Measurements from ENCODE around the gene CLPTM1. TPM values are rescaled to one million over a fixed set of nuclear protein-coding genes. Genes with fewer than 3 reads are reported as not detected.

Gene CLPTM1
- polyA plus RNA-seq, 1 donor from 2014 or later = 15.3 TPM

Other genes starting within 250 kb of the CLPTM1 start
- gene BCL3, start 206.7 kb upstream of the CLPTM1 start, polyA plus RNA-seq = 0.48 and 1.6 TPM in 2 replicates
- gene CBLC, start 177.5 kb upstream of the CLPTM1 start, polyA plus RNA-seq = not detected in 2 replicates
- 0.54 and 0.68 TPM in 2 replicates for gene BCAM, start 146.3 kb upstream of the CLPTM1 start, polyA plus RNA-seq
- 33.2 and 43.5 TPM in 2 replicates for gene NECTIN2, start 109.1 kb upstream of the CLPTM1 start, polyA plus RNA-seq
- 48.4 and 59.2 TPM in 2 replicates for gene TOMM40, start 64.1 kb upstream of the CLPTM1 start, polyA plus RNA-seq
- 8.7 and 9.8 TPM in 2 replicates for gene APOE, start 49.6 kb upstream of the CLPTM1 start, polyA plus RNA-seq
- not detected in 2 replicates for gene APOC1, start 40.8 kb upstream of the CLPTM1 start, polyA plus RNA-seq
- gene APOC4, start 13.1 kb upstream of the CLPTM1 start, polyA plus RNA-seq = not detected in 2 replicates
- not detected in 2 replicates for gene APOC2, start 9.3 kb upstream of the CLPTM1 start, polyA plus RNA-seq
- 1.0 and 1.1 TPM in 2 replicates for gene RELB, start 46.1 kb downstream of the CLPTM1 start, polyA plus RNA-seq
- gene CLASRP, start 83.7 kb downstream of the CLPTM1 start, polyA plus RNA-seq = 30.1 and 38.4 TPM in 2 replicates
- 1.0 and 1.4 TPM in 2 replicates for gene ZNF296, start 121.1 kb downstream of the CLPTM1 start, polyA plus RNA-seq
- 14.4 and 26.5 TPM in 2 replicates for gene GEMIN7, start 123.9 kb downstream of the CLPTM1 start, polyA plus RNA-seq
- 53.7 and 56.6 TPM in 2 replicates for gene PPP1R37, start 137.8 kb downstream of the CLPTM1 start, polyA plus RNA-seq
- gene NKPD1, start 205.6 kb downstream of the CLPTM1 start, polyA plus RNA-seq = 1.6 and 2.8 TPM in 2 replicates
- gene TRAPPC6A, start 222.9 kb downstream of the CLPTM1 start, polyA plus RNA-seq = 34.9 and 48.5 TPM in 2 replicates
- gene BLOC1S3, start 223.4 kb downstream of the CLPTM1 start, polyA plus RNA-seq = 1.8 and 4.3 TPM in 2 replicates